Kidney capillary endothelial cell (primary cell): Measurements from ENCODE around the gene PBX2.
"Not testable (repeated sequence)": the region's sequence is repeated elsewhere in the genome, so short reads cannot be mapped to it uniquely, and the experiment has no call there.

Source experiments
- DNase-seq: peaks from one replicate; pipeline ENCODE4 v3.0.0-alpha.2; 2018; ENCODE audit warnings: low spot score

The PBX2 gene, protein sequence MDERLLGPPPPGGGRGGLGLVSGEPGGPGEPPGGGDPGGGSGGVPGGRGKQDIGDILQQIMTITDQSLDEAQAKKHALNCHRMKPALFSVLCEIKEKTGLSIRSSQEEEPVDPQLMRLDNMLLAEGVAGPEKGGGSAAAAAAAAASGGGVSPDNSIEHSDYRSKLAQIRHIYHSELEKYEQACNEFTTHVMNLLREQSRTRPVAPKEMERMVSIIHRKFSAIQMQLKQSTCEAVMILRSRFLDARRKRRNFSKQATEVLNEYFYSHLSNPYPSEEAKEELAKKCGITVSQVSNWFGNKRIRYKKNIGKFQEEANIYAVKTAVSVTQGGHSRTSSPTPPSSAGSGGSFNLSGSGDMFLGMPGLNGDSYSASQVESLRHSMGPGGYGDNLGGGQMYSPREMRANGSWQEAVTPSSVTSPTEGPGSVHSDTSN

DNA sequence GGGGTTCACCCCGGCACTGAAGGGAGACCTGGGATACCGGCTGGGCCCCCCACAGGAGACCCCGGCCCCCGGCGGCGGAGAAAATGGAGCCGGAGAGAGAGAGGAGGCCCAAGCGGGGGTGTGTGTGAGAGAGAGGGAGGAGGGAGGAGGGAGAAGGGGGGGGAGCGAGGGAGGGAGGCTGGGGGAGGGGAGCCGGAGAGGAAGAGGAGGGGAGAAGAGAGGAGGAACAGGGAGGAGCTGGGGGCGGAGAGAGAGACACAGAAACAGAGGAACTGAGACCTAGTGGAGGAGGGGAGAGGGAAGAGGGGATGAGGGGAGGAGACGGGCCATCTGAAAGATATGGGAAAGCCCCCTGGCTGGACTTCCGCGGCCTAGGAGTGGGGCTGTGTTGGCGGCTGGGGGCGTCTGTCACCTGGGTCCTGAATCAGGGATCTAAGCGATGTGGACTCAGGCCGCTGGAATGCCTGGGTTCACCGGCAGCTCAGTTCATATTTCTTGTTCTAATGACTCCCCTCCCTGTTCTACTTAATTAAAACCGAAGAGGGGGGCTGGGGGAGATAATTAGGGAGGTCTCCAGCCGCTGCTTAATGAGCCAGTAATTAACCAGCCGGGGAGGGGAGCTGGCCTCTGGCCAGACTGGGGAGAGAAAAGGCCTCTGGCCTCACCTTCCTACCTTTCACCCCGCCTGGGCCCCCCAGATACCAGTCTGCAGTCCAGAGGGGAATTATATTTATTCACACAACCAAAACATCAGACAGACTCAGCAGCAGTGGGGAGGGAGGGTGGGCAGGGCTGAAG, at the start of gene PBX2:
Gene PBX2, minus strand, starts transcription at position 149 of the 798 bp plus-strand sequence. CDS start 287 bp downstream, outside the sequence.
- DNase-seq, result peak; percentile 53

DNA sequence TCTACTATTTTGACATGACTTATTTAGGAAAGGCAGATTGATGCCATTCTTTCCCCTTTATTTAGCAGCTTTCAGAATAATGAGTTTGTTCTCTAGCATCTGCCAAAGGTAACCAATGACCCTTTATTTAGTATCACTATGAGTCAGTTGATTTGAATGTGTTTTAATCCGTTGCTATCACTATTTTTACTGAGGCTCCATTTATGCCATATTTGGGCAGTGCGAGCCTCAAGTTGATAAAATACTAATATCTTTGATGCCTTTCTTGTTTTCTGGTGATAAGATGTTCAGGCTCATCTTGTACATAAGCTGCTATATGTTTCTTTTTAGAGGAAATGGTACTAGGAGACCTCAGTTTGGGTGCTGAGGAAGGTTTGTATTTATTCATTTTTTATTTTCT, 49.5 kb upstream of the PBX2 start:
- DNase-seq, result no peak

DNA sequence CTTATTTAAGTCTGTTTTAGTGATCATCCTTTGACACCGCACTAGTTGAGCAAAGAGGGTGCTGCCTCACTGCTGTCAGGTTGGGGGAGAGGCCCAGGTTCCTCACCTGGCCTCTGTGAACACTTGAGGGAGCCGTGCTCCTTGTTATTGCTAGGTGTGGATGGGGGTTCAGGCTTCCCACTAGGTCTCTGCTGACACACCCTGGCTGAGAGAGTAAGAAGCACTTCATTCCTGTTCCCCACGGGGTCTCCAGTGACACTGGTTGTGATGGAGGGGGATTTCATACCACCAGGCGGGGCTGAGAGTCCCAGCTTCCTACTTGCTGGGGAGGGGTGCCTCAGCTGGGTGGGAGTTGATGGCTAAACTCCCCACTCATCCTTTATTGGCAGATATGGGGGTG, 44.9 kb upstream of the PBX2 start:
- peak; percentile 30 for DNase-seq

DNA sequence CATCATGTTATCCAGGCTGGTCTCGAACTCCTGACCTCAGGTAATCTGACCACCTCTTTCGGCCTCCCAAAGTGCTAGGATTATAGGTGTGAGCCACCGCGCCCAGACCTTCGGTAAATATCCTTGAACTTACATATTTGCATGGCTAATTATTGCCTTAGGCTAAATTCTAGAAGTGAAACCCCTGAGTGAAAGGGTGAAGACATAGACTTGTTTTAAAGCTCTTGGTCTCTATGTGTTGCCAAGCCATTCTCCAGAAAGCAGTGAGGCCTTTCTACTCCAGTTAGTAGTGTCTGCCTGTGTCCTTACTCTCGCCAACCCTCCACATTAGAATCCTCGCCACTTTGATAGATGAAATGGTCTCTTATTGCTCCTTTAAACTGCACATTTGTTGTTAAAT, 36.4 kb upstream of the PBX2 start:
- DNase-seq, result no peak

DNA sequence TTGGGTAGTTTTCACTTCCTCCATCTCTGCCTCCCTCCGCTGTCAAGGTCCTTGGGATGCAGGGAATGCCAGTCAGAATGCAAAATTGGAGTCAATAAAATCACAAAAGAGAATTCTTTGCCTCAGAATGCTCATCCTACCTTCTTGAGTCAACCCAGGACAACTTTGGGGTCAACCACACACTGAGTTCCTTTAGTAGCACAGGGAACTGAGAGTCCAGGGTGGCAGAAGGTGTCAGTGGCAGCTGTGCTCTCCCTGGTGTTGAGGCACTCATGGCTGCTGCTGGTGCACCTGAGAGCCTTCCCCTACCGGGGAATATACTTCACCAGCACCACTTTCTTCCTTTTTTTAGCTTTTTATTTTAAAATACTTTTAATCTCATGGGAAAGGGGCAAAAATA, 34.7 kb upstream of the PBX2 start:
- DNase-seq, result no peak

DNA sequence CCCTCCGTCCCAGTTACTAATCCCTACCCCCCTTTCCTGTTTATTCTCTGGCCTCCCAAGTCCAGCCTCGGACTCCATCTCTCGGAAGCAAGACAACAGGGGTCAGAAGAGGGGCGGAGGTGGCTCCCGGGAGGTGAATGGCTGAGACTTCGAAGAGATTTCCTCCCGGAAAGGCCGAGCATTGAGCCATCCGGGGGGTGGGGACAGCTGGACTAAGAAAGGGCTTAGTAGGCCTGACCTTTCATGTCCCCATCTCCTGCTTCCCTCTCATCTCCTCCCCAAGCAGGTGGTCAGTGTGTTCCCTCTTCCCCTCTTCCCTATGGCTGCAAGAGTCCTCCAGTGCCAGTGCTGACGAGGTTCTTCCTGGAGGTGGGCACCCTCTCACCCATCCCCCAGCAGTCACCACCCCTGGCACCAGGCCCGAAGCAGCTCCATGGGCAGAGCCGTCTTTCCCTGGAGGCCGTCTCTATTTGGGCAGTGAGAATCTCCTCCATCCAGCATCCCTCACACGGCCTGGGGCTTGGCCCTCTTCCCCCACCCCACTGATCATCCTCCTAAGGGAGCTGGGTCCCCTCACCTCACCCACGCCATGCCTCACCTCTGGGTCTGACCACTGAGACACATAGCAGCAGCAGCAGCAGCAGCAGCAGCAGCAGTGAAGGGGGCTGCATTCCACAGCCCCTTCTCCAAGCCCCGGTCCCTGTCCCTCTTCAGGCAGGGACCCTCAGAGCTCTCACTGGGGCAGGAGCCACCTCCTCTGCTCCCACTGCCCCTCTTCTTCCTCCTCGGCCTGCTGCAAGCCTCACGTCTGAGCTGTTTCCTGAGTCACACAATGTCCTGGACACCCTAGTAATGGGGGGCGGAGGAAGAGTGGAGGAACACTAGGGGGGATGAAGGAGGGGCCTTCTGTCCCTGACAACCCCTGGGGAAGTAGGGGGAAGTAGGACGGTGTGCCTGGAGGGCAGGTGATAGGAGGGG, 33.5 kb upstream of the PBX2 start, which contains the start of gene NOTCH4:
Gene NOTCH4, minus strand, starts transcription at position 810 of the 978 bp plus-strand sequence. Its CDS starts 139 bp downstream, at position 671.
- peak; percentile 48 for DNase-seq

DNA sequence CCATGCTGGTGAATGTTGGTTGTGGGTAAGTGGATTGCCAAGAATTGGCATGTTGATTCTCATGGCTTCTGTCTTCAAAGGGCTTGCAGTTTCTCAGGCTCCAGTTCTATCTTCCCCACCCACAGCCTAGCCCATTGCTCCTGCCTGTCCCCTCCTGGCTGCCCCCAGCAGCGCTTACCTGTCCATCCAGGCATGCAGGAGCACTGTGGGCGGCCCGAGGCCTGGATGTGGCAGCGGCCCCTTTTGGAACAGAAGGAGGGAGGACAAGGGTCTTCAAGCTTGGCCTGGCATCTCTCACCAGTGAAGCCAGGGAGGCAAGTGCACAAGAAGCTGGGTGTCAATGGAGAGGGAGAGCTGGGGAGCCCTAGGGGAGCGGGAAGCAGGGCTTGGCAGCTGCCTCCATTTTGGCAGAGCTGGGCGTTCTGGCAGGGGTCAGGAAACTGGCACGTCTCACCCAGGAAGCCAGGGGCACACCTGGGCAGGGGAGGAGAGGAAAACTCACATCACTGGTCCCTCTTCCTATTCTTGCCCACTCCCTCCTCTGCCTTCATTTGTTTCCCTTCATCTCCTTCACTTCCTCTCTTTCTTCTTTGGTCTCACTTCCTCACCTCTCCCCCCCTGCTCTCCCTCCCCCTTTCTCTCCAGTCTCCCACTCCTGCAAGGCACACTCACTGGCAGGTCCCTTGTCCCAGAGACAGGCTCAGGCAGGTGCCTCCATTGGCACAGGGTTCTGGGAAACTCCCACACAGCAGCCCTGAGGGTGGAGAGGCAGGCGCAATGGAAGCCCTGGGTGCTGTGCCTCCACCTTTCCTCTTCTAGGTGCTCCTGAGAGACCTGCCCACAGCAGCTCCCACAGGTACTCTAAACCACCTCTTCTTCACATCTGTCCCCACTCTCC, 32.6 kb upstream of the PBX2 start:
- DNase-seq, result no peak

DNA sequence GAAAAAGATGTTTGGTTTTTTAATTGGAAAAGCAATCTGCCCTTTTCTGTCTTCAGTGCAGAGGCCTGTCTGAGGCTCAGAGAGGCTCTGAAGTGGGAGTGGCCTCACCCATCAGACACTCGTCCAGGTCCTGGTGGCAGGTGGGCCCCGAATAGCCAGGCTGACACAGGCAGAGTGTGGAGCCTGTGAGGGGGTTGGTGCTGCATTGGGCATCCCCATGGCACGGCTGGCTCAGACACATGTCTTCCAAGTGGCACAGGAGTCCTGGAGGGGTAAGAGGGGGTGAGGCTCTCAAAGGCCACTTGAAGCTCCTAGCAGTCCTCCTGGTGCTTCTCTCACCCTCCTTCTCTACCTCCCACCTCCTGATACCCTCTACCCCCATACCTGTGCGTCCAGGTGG, 30.0 kb upstream of the PBX2 start:
- DNase-seq, result no peak

DNA sequence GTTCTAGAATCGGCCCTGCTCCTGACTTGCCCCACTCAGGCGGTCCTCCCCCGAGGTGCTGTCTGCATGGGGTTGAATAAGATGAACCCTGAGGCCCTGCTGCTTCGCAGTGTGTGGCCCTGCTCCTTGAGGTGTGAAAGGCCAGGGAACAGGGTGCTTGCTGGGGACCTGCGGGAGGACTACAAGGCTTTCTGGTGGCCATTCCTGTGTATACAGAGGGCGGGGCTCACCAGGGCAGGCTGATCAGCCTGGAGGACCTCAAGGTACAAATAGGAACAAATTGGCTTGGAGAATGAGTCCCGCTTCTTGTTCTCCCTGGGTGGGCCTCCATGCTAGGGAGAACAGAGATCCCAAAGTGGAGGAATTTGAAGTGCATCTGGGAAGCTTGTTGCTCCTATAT, 28.2 kb upstream of the PBX2 start:
- no peak for DNase-seq

DNA sequence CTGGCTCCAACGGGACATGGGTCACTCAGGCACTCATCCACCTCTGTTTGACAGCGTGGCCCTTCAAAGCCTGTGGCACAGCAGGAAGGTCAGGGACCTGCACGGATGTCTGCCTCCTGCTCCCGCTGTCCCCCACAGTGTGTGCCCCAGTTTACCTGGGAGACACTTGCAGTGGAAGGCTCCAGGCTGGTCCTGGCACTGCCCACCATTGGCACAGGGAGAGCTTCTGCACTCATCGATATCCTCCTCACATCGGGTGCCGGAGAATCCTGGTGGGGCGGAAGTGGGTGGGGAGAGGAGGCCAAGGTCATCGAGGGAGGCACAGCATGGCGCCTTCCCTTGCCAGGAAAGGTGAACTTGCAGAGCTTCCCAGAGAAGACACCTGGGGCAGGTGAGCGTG, 27.0 kb upstream of the PBX2 start:
- no peak for DNase-seq

DNA sequence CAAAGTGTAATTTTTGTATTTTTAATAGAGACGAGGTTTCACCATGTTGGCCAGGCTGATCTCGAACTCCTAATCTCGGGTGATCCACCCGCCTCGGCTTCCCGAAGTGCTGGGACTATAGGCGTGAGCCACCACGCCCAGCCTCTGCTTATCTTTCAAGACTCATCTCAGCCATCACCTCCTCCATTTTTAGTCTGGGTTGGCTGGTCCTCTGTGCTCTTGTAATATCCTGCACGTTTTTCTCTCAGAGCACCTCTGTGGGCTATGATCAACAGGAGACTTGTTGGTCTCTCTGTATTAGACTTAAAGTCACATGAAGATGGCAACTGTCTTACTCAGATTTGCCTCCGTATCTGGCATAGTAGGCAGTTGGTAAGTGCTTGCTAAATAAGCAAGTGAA, 26.3 kb upstream of the PBX2 start:
- DNase-seq, result no peak

DNA sequence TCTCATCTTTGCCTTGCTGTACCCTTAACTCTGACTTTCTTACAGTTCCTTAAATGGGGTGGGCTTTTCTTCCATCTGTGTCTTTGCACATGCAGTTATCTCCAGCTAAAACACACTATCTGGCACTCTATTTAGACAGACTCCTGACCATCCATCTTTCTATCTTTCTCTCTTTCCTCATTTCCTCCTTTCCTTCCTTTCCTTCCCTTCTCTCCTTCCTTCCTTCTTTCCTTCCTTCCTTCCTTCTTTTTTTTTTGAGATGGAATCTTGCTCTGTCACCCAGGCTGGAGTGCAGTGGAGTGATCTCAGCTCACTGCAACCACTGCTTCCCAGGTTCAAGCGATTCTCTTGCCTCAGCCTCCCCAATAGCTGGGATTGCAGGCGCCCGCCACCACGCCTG, 25.6 kb upstream of the PBX2 start:
- DNase-seq, result no peak

DNA sequence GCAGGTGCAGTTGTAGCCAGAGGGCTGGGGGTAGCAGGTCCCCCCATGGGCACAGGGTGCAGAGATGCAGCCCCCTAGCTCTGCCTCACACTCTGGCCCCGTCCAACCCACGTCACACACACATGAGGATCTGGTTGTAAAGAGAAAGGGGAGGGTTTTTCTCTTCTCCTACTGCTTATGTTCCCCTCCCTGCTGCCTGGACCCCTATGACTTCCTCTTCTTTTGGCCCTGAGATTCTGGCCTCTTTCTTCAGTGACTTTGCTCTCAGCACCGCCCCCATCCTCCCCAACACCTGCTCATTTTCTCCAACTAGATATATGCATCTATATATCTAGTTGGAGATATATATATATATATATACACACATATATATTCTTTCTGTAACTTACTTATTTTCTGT, 24.1 kb upstream of the PBX2 start:
- DNase-seq, result no peak

DNA sequence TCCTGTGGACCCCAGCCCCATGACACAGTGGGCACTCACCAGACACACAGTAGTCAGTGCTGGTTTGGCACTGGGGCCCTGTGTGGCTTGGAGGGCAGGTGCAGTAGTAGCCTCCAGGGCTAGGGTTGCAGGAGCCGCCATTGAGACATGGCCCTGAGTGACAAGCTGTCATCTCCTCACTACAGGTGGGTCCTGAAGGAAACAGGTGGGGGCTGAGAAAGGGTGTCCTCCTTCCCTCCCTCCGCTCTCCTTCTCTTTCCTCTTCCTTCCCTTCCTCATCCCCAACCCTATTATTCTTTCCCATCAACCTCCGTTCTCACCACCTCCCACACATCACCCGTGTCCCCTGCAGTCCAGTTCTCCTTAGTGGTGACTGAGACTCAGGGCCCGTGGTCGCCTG, 23.6 kb upstream of the PBX2 start:
- DNase-seq, result no peak

DNA sequence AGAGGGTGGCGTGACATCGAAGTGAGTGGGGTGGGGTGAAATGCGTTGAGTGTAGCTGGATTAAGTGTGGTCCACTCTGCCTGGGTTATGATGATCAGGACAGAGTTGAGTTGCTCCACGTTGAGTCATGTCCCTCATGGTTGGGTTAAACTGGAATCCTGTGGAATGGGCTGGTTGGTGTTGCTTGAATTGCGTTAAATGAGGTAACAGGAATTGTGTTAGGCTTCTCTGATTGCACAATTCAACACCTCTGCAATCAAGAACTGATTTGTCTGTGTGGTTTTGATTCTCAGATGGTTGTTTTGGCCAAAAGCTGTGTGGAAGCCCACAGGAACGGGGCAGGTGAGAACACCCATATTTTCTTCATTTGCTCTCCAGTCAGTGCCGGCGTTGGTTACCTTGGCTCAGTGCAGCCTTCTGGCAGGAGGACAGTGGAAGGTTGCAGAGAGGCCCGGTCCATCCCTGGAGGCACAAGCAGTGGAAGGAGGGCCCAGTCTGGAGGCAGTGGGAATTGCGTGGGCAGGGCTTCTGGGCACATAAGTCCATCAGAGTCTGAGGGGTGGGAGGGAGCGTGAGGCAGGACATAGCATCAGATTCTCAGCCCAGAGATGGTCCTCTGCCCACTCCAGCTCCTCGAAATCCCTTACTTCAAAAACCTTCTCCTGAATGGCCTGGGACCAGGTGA, 22.2 kb upstream of the PBX2 start:
- no peak for DNase-seq

DNA sequence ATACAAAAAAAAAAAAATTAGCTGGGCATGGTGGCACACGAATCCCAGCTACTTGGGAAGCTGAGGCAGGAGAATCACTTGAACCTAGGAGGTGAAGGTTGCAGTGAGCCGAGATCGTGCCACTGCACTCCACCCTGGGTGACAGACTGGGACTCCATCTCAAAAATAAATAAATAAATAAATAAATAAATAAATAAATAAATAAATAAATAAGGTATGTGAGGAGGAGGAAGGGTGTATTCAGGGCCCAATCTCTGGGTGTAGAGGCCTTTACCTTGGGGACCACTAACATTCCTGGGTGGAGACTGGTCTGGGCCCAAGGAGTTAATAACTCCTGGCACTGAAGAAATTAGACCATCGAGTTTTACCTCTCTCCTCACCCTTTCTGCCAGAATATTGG, 21.4 kb upstream of the PBX2 start:
- not testable (repeated sequence) for DNase-seq

DNA sequence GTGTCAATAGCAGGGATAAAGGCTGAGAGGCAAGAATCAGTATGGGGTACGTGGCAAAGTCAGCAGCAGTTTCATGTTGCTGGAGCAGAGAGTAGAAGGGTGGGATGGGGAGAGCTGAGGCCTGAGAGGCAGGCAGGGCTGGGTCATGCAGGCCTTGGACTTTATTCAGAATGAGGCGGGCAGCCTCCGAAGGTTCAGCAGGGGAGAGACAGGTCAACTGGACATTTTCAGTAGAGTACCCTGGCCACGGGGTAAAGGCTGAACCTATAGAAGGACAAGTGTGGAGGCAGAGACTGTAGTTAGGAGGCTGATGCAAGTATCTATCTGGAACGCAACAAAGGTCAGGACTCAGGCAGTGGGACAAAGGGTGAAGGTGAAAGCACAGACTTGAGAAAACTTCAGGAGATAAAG, 20.2 kb upstream of the PBX2 start:
- DNase-seq, result no peak

DNA sequence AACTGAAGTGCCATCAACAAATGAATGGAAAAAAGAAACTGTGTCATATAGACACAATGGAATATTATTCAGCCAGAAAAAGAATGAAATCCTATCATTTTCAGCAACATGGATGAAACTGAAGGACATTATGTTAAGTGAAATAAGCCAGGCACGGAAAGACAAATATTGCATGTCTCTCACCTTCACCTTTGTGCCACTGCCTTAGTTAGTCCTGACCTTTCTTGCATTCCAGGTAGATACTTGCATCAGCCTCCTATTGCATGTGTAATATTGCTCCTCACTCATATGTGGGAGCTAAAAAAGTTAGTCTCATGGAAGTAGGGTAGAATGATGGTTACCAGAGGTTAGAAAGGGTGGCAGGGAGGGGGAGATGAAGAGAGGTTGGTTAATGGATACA, 19.0 kb upstream of the PBX2 start:
- no peak for DNase-seq

DNA sequence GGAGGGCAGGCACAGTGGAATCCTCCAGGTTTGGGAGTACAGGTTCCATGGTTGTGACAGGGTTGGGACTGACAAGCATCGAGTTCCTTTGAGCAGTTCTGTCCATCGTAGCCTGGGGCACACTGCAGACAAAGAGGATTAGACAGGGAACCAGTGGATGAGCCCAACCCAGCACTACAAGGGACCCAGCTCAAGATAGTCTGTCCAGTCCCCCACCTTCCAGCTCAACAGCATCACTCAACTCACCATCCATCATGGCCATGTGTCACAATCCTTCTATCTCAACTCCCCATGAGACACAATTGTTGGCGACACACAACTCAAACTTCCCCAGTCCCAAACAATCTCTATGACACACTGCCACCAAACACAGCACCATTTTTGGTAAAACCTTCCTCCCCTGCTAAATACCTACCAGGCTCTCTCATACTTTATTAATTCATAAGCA, 14.3 kb upstream of the PBX2 start:
- DNase-seq, result no peak
